Loucy (cell line): ENCODE data around the gene NKX1-2.

Source experiments
- H2AFZ ChIP-seq: fragments of 200-600 bp; sonication (generic); 2 replicates; pipeline ENCODE4 v1.6.0; 2016; ENCODE audit warnings: antibody characterized with exemption, mild to moderate bottlenecking, low read length, moderate library complexity
- H3F3A ChIP-seq: fragments of 200-600 bp; 2 replicates; pipeline ENCODE4 v1.6.0; 2016; ENCODE audit warnings: antibody characterized with exemption, low read depth, mild to moderate bottlenecking
- H3K27me3 ChIP-seq: fragments of 200-600 bp; sonication (generic); 2 replicates; pipeline ENCODE4 v1.6.1; 2014; ENCODE audit warnings: low read length, mild to moderate bottlenecking; ENCODE audit not compliant: insufficient read depth, poor library complexity, severe bottlenecking
- H3K36me3 ChIP-seq: fragments of 200-600 bp; sonication (generic); 2 replicates; pipeline ENCODE4 v1.6.1; 2016; ENCODE audit warnings: low read length; ENCODE audit not compliant: insufficient read depth
- H3K4me1 ChIP-seq: fragments of 200-600 bp; sonication (generic); 2 replicates; pipeline ENCODE4 v1.5.1; 2014; ENCODE audit warnings: low read length, mild to moderate bottlenecking; ENCODE audit not compliant: insufficient read depth, poor library complexity, severe bottlenecking
- H3K4me2 ChIP-seq: fragments of 200-600 bp; sonication (generic); 2 replicates; pipeline ENCODE4 v1.6.0; 2014; ENCODE audit warnings: antibody characterized with exemption, low read length, low read depth, mild to moderate bottlenecking; ENCODE audit not compliant: poor library complexity, severe bottlenecking
- H3K4me3 ChIP-seq: fragments of 200-600 bp; sonication (generic); 2 replicates; pipeline ENCODE4 v1.5.1; 2014; ENCODE audit warnings: low read length, mild to moderate bottlenecking, mixed read lengths; ENCODE audit not compliant: poor library complexity, severe bottlenecking
- H3K79me2 ChIP-seq: fragments of 200-600 bp; sonication (generic); 2 replicates; pipeline ENCODE4 v1.6.1; 2014; ENCODE audit warnings: low read length; ENCODE audit not compliant: insufficient read depth
- H3K9ac ChIP-seq: fragments of 200-600 bp; sonication (generic); 2 replicates; pipeline ENCODE4 v1.6.0; 2014; ENCODE audit warnings: mild to moderate bottlenecking, low read depth, low read length, moderate library complexity; ENCODE audit not compliant: poor library complexity, severe bottlenecking
- H3K9me2 ChIP-seq: fragments of 200-600 bp; sonication (generic); replicated peaks from 2 replicates; pipeline ENCODE4 v1.6.1; 2016; ENCODE audit warnings: low read depth, low read length, mixed read lengths
- H3K9me3 ChIP-seq: fragments of 200-600 bp; sonication (generic); 2 replicates; pipeline ENCODE4 v1.6.1; 2014; ENCODE audit warnings: mild to moderate bottlenecking, antibody characterized with exemption, low read length, low read depth; ENCODE audit not compliant: insufficient read depth
- H4K20me1 ChIP-seq: fragments of 200-600 bp; sonication (generic); 2 replicates; pipeline ENCODE4 v1.6.0; 2014; ENCODE audit warnings: antibody characterized with exemption, low read length, mild to moderate bottlenecking; ENCODE audit not compliant: insufficient read depth, poor library complexity, severe bottlenecking
- CTCF ChIP-seq: fragments of 200-600 bp; sonication (generic); conservative IDR thresholded peaks from 2 replicates; pipeline ENCODE4 v1.5.1; 2014; ENCODE audit warnings: mild to moderate bottlenecking, antibody characterized with exemption, low read length
- EZH2phosphoT487 ChIP-seq: fragments of 200-600 bp; IDR thresholded peaks from 2 replicates; pipeline ENCODE4 v1.6.1; 2018; ENCODE audit warnings: antibody characterized with exemption, mild to moderate bottlenecking, moderate library complexity, borderline replicate concordance

NKX1-2 gene

GRCh38 chr10:124482236-124482800 lies 32.5 kb upstream of the NKX1-2 start:
- Histone ChIP-seq H3K9me2 (no peaks in the 10 kb centered on the region), H3K9ac (no peak overlapping the region), H3K4me2 (no peak overlapping the region), H3K9me3 (peaks cover 5% of the 10 kb centered on the region; the same call in 1 of the 2 replicates), H3K27me3 (no peaks in the 10 kb centered on the region), H3F3A (no peaks in the 10 kb centered on the region), H3K79me2 (no peaks in the 10 kb centered on the region), H3K4me3 (no peak overlapping the region), H2AFZ (no peak overlapping the region), H3K4me1 (no peaks in the 10 kb centered on the region), H4K20me1 (no peaks in the 10 kb centered on the region), H3K36me3 (no peaks in the 10 kb centered on the region)
- TF ChIP-seq EZH2phosphoT487 (no peak), CTCF (no peak)

GRCh38 chr10:124481717-124482116 lies 31.9 kb upstream of the NKX1-2 start:
- H3K9ac ChIP-seq: no peak overlapping the region
- TF ChIP-seq CTCF (no peak), EZH2phosphoT487 (no peak)
- no peaks in the 10 kb centered on the region for H3K9me3 ChIP-seq
- no peaks in the 10 kb centered on the region for H3F3A ChIP-seq
- H3K4me1 ChIP-seq: no peaks in the 10 kb centered on the region
- H3K36me3 ChIP-seq: no peaks in the 10 kb centered on the region
- H3K4me3 ChIP-seq: no peak overlapping the region
- no peak overlapping the region for H3K4me2 ChIP-seq
- H3K9me2 ChIP-seq: no peaks in the 10 kb centered on the region
- no peak overlapping the region for H2AFZ ChIP-seq
- no peaks in the 10 kb centered on the region for H3K79me2 ChIP-seq
- H4K20me1 ChIP-seq: no peaks in the 10 kb centered on the region
- H3K27me3 ChIP-seq: no peaks in the 10 kb centered on the region

- H3K9ac ChIP-seq: no peak overlapping the region
- no peak overlapping the region for H3K4me3 ChIP-seq
- no peaks in the 10 kb centered on the region for H4K20me1 ChIP-seq
- H3K9me3 ChIP-seq: no peaks in the 10 kb centered on the region
- H3K27me3 ChIP-seq: no peaks in the 10 kb centered on the region
- no peaks in the 10 kb centered on the region for H3F3A ChIP-seq
- no peaks in the 10 kb centered on the region for H3K36me3 ChIP-seq
- H3K79me2 ChIP-seq: no peaks in the 10 kb centered on the region
- H3K4me2 ChIP-seq: no peak overlapping the region
- no peaks in the 10 kb centered on the region for H3K4me1 ChIP-seq
- no peak overlapping the region for H2AFZ ChIP-seq
- TF ChIP-seq EZH2phosphoT487: no peak
- TF ChIP-seq CTCF: no peak
- H3K9me2 ChIP-seq: no peaks in the 10 kb centered on the region
These were observed 31.0 kb upstream of the NKX1-2 start for GRCh38 chr10:124480860-124481259.
